ENCODE measurements around the gene MED31. TPM values are rescaled to one million over a fixed set of nuclear protein-coding genes. Genes with fewer than 3 reads are reported as not detected.

Gene MED31
- total RNA-seq, 1 donor, result 5.4 TPM

GRCh38 chr17:6691546-6691945, 40.1 kb upstream of the MED31 start:
- no peaks in the 10 kb centered on the region for H3K79me2 ChIP-seq (ENCODE audit: insufficient read depth, low read length)
- TF ChIP-seq CTCF (IDR thresholded peaks at IDR 0.05; ENCODE audit: extremely low read depth, low read depth, low read length), result no peak
- H4K20me1 ChIP-seq (ENCODE audit: insufficient read depth, low read length), result no peaks in the 10 kb centered on the region
- no peak overlapping the region for H2AFZ ChIP-seq (ENCODE audit: low read length)
- no peak overlapping the region for H3K27ac ChIP-seq (ENCODE audit: low read depth, low read length)
- no peaks in the 10 kb centered on the region for H3K9me3 ChIP-seq (ENCODE audit: low read depth, low read length)
- H3K36me3 ChIP-seq (ENCODE audit: insufficient read depth, low read length), result no peaks in the 10 kb centered on the region
- no peaks in the 10 kb centered on the region for H3K4me1 ChIP-seq (ENCODE audit: insufficient read depth, low read length)
- peaks cover 21% of the 10 kb centered on the region for H3K27me3 ChIP-seq (ENCODE audit: insufficient read depth, low read length)
- H3K4me3 ChIP-seq (ENCODE audit: insufficient read depth, low read length), result no peak overlapping the region
- DNase-seq (ENCODE audit: insufficient read length, low spot score, missing footprints), result no peak
- H3K4me2 ChIP-seq (ENCODE audit: insufficient read depth, low read length), result no peak overlapping the region

GRCh38 chr17:6690641-6691040, 39.2 kb upstream of the MED31 start:
- Histone ChIP-seq H2AFZ (ENCODE audit: low read length) (no peak overlapping the region), H3K27ac (ENCODE audit: low read depth, low read length) (no peak overlapping the region), H3K9me3 (ENCODE audit: low read depth, low read length) (no peaks in the 10 kb centered on the region), H4K20me1 (ENCODE audit: insufficient read depth, low read length) (no peaks in the 10 kb centered on the region), H3K27me3 (ENCODE audit: insufficient read depth, low read length) (peaks cover 22% of the 10 kb centered on the region), H3K4me2 (ENCODE audit: insufficient read depth, low read length) (no peak overlapping the region), H3K4me1 (ENCODE audit: insufficient read depth, low read length) (no peaks in the 10 kb centered on the region), H3K79me2 (ENCODE audit: insufficient read depth, low read length) (no peaks in the 10 kb centered on the region), H3K36me3 (ENCODE audit: insufficient read depth, low read length) (no peaks in the 10 kb centered on the region), H3K4me3 (ENCODE audit: insufficient read depth, low read length) (no peak overlapping the region)
- no peak for TF ChIP-seq CTCF (IDR thresholded peaks at IDR 0.05; ENCODE audit: extremely low read depth, low read depth, low read length)
- DNase-seq (ENCODE audit: insufficient read length, low spot score, missing footprints), result no peak

GRCh38 chr17:6688944-6689343, 37.5 kb upstream of the MED31 start:
- H3K79me2 ChIP-seq (ENCODE audit: insufficient read depth, low read length), result no peaks in the 10 kb centered on the region
- peaks cover 18% of the 10 kb centered on the region for H3K27me3 ChIP-seq (ENCODE audit: insufficient read depth, low read length)
- no peak overlapping the region for H3K4me2 ChIP-seq (ENCODE audit: insufficient read depth, low read length)
- H3K9me3 ChIP-seq (ENCODE audit: low read depth, low read length), result no peaks in the 10 kb centered on the region
- no peak overlapping the region for H3K4me3 ChIP-seq (ENCODE audit: insufficient read depth, low read length)
- H2AFZ ChIP-seq (ENCODE audit: low read length), result no peak overlapping the region
- no peaks in the 10 kb centered on the region for H3K4me1 ChIP-seq (ENCODE audit: insufficient read depth, low read length)
- H3K27ac ChIP-seq (ENCODE audit: low read depth, low read length), result no peak overlapping the region
- H3K36me3 ChIP-seq (ENCODE audit: insufficient read depth, low read length), result no peaks in the 10 kb centered on the region
- no peak for TF ChIP-seq CTCF (IDR thresholded peaks at IDR 0.05; ENCODE audit: extremely low read depth, low read depth, low read length)
- no peaks in the 10 kb centered on the region for H4K20me1 ChIP-seq (ENCODE audit: insufficient read depth, low read length)
- DNase-seq (ENCODE audit: insufficient read length, low spot score, missing footprints), result no peak

- H3K4me2 ChIP-seq (ENCODE audit: insufficient read depth, low read length), result no peak overlapping the region
- no peaks in the 10 kb centered on the region for H3K4me1 ChIP-seq (ENCODE audit: insufficient read depth, low read length)
- no peak for TF ChIP-seq CTCF (IDR thresholded peaks at IDR 0.05; ENCODE audit: extremely low read depth, low read depth, low read length)
- H4K20me1 ChIP-seq (ENCODE audit: insufficient read depth, low read length), result no peaks in the 10 kb centered on the region
- no peak overlapping the region for H3K4me3 ChIP-seq (ENCODE audit: insufficient read depth, low read length)
- H3K27me3 ChIP-seq (ENCODE audit: insufficient read depth, low read length), result peaks cover 24% of the 10 kb centered on the region
- no peak for DNase-seq (ENCODE audit: insufficient read length, low spot score, missing footprints)
- H3K79me2 ChIP-seq (ENCODE audit: insufficient read depth, low read length), result no peaks in the 10 kb centered on the region
- no peak overlapping the region for H3K27ac ChIP-seq (ENCODE audit: low read depth, low read length)
- no peaks in the 10 kb centered on the region for H3K9me3 ChIP-seq (ENCODE audit: low read depth, low read length)
- no peak overlapping the region for H2AFZ ChIP-seq (ENCODE audit: low read length)
- H3K36me3 ChIP-seq (ENCODE audit: insufficient read depth, low read length), result no peaks in the 10 kb centered on the region
Observed at GRCh38 chr17:6686026-6686425, 34.6 kb upstream of the MED31 start.

Data from osteoblast (primary cell).